ENCODE results near the gene SLAMF7. TPM values are rescaled to one million over a fixed set of nuclear protein-coding genes. Genes with fewer than 3 reads are reported as not detected.
A peak's percentile ranks its signal among the peaks of the same experiment; 100 is the strongest.

SLAMF7 gene
- total and polyA plus RNA-seq, 4 donors, result 0.80 to 2.9 (median 1.1) TPM

- TF ChIP-seq ZBTB33 (IDR thresholded peaks at IDR 0.05), result no peak
- no peak for TF ChIP-seq YY1 (IDR thresholded peaks at IDR 0.05)
- TF ChIP-seq, protein P1, sequence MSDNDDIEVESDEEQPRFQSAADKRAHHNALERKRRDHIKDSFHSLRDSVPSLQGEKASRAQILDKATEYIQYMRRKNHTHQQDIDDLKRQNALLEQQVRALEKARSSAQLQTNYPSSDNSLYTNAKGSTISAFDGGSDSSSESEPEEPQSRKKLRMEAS (IDR thresholded peaks at IDR 0.05), result no peak
These were observed 31.6 kb upstream of the SLAMF7 start (continued) for GRCh38 chr1:160707236-160708064.

DNA sequence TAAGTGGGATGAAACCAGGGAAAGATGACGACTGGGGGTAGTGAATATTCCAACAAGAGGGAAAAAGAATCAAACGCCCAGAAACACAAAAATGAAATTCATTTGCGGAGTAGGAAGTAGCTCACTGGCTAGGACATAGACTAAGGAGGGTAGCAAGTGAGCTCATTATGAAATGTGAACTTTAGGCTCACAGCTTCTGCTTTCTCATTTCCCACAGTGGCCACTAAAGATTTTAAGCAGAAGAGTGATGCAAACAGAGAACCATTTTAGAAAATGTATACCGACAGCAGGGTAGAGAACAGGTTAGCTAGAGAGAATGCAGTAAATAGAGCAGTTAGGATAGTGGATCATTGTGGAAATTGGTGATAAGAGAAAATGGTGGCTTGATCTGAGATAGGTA lies 30.9 kb upstream of the SLAMF7 start:
- DNase-seq (ENCODE audit: low spot score), result no peak
- H3K36me3 ChIP-seq (ENCODE audit: control insufficient read depth in 4 of 4, insufficient read depth in 3 of 4, low read depth in 1 of 4, low read length in 3 of 4), result no peaks in the 10 kb centered on the region
- no peaks in the 10 kb centered on the region for H3K4me1 ChIP-seq (ENCODE audit: control insufficient read depth in 4 of 4, insufficient read depth in 4 of 4, low read length in 3 of 4)
- peak overlapping the region; percentile 53 to 71 for H3K27ac ChIP-seq (ENCODE audit: low read depth in 1 of 2, low read length in 2 of 2)
- peak overlapping the region in 1 of 2 donors; percentile 28 for H3K9ac ChIP-seq (ENCODE audit: low read depth in 1 of 2, low read length in 2 of 2)
- TF ChIP-seq FOXA1 (IDR thresholded peaks at IDR 0.05) (no peak), YY1 (IDR thresholded peaks at IDR 0.05) (no peak), HNF4A (conservative IDR thresholded peaks at IDR 0.05) (no peak), GABPA (IDR thresholded peaks at IDR 0.05 in 1 of 2, conservative IDR thresholded peaks at IDR 0.05 in 1 of 2) (no peak), FOXA2 (IDR thresholded peaks at IDR 0.05) (no peak), ZBTB33 (IDR thresholded peaks at IDR 0.05) (no peak), RXRA (IDR thresholded peaks at IDR 0.05) (no peak), SP1 (IDR thresholded peaks at IDR 0.05) (no peak), EGR1 (IDR thresholded peaks at IDR 0.05; ENCODE audit: low read depth in 2 of 2) (no peak), CTCF (IDR thresholded peaks at IDR 0.05; ENCODE audit: low read depth, low read length, missing input control) (no peak), TAF1 (conservative IDR thresholded peaks at IDR 0.05) (no peak), NR2F2 (IDR thresholded peaks at IDR 0.05) (no peak), JUND (IDR thresholded peaks at IDR 0.05) (no peak), HNF4G (IDR thresholded peaks at IDR 0.05) (no peak)
- TF ChIP-seq, protein P2, sequence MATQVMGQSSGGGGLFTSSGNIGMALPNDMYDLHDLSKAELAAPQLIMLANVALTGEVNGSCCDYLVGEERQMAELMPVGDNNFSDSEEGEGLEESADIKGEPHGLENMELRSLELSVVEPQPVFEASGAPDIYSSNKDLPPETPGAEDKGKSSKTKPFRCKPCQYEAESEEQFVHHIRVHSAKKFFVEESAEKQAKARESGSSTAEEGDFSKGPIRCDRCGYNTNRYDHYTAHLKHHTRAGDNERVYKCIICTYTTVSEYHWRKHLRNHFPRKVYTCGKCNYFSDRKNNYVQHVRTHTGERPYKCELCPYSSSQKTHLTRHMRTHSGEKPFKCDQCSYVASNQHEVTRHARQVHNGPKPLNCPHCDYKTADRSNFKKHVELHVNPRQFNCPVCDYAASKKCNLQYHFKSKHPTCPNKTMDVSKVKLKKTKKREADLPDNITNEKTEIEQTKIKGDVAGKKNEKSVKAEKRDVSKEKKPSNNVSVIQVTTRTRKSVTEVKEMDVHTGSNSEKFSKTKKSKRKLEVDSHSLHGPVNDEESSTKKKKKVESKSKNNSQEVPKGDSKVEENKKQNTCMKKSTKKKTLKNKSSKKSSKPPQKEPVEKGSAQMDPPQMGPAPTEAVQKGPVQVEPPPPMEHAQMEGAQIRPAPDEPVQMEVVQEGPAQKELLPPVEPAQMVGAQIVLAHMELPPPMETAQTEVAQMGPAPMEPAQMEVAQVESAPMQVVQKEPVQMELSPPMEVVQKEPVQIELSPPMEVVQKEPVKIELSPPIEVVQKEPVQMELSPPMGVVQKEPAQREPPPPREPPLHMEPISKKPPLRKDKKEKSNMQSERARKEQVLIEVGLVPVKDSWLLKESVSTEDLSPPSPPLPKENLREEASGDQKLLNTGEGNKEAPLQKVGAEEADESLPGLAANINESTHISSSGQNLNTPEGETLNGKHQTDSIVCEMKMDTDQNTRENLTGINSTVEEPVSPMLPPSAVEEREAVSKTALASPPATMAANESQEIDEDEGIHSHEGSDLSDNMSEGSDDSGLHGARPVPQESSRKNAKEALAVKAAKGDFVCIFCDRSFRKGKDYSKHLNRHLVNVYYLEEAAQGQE (IDR thresholded peaks at IDR 0.05), result no peak
- TF ChIP-seq, protein P1 (IDR thresholded peaks at IDR 0.05), result no peak
- no peaks in the 10 kb centered on the region for H3K27me3 ChIP-seq (ENCODE audit: control insufficient read depth in 4 of 4, insufficient read depth in 4 of 4, low read length in 3 of 4)
- WGBS, result 71% methylated on average over 4 of the region's 4 CpGs
- no peaks in the 10 kb centered on the region for H3K9me3 ChIP-seq (ENCODE audit: control insufficient read depth in 4 of 4, low read length in 3 of 4)
- H3K4me3 ChIP-seq (ENCODE audit: low read depth in 1 of 3, low read length in 3 of 3), result no peak overlapping the region

All from liver (tissue), 9 donors.